Epithelial cell of proximal tubule (primary cell): ENCODE measurements around the gene HS3ST5. TPM values are rescaled to one million over a fixed set of nuclear protein-coding genes. Genes with fewer than 3 reads are reported as not detected.

Source experiments
- DNase-seq: peaks from one replicate; pipeline ENCODE4 v3.0.0-alpha.2; 2011; ENCODE audit warnings: low read depth
- H3K4me3 ChIP-seq: 2 replicates; pipeline ENCODE4 v1.5.1; 2011; ENCODE audit warnings: low read depth, mild to moderate bottlenecking, low read length
- total RNA-seq: library from RNA; depleted of rRNA; stranded (reverse); fragments of >200 nt; gene quantifications from 2 replicates; pipeline ENCODE4 v1.2.3, GENCODE V29; 2015
- TF ChIP-seq, protein P1 (sequence below): conservative IDR thresholded peaks from 2 replicates; pipeline ENCODE4 v1.5.1; 2012; ENCODE audit warnings: low read depth, mild to moderate bottlenecking, low read length

Gene HS3ST5
- total RNA-seq, 1 donor from 2014 or later, result 0.17 TPM

- DNase-seq, result no peak
- H3K4me3 ChIP-seq, result no peak overlapping the region
- TF ChIP-seq, protein P1, sequence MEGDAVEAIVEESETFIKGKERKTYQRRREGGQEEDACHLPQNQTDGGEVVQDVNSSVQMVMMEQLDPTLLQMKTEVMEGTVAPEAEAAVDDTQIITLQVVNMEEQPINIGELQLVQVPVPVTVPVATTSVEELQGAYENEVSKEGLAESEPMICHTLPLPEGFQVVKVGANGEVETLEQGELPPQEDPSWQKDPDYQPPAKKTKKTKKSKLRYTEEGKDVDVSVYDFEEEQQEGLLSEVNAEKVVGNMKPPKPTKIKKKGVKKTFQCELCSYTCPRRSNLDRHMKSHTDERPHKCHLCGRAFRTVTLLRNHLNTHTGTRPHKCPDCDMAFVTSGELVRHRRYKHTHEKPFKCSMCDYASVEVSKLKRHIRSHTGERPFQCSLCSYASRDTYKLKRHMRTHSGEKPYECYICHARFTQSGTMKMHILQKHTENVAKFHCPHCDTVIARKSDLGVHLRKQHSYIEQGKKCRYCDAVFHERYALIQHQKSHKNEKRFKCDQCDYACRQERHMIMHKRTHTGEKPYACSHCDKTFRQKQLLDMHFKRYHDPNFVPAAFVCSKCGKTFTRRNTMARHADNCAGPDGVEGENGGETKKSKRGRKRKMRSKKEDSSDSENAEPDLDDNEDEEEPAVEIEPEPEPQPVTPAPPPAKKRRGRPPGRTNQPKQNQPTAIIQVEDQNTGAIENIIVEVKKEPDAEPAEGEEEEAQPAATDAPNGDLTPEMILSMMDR, result no peak
These were observed 163.4 kb downstream of the HS3ST5 start for GRCh38 chr6:114179411-114179810.

DNA sequence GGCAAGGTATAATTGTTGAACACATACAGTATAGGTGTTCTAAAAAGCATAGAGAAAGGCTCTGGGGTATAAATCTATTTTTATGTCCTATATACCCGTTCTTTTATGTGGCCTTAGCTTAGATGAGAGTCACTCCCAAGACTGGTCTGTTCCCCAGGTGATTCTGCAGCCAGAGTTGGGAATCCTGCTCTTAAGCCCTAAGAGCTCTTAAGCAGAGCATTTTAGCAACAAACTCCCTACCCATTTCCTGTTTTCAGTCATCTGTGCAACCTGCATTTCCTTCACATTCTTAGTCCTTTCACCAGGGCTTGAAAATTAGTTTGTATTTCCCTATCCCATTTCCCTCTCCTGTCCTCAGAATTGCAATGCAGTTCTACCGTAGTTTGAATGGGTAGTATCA is 166.1 kb downstream of the HS3ST5 start:
- DNase-seq, result no peak
- TF ChIP-seq, protein P1, result no peak
- H3K4me3 ChIP-seq, result no peak overlapping the region

DNA sequence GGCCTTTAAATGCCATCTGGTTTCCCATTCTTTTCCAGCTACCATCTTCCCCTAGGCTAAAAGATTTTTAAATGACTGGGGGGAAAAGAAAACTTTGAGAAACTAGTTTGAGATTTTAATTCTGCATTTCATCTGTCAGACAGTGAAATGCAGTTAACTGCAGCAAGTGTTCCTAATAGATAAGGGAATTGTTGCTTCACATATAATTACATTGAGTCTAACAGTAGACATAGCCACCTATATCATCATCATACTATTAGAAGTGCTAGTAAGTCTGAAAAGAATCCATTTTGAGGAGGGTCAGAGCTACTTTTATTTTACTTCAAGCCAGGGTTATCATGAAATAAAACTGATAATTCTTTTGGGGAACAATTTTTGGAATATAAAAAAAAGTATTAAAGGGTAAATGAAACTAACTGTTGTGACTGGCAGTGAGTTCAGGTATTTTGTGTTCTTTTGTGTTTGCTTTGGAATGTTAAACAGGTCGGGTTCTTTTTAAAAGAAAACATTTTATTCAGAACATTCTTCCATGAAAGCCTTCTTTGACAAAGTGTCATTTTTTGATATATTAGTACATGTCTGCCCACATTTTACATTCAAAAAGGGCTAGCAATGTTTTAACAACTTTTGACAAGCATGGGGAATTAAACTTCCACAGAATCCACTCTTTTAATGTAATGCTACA is 170.1 kb downstream of the HS3ST5 start:
- TF ChIP-seq, protein P1, result no peak
- H3K4me3 ChIP-seq, result no peak overlapping the region
- no peak for DNase-seq

- TF ChIP-seq, protein P1, result no peak
- H3K4me3 ChIP-seq, result no peak overlapping the region
- DNase-seq, result no peak
These were observed 171.3 kb downstream of the HS3ST5 start for GRCh38 chr6:114171473-114171872.

DNA sequence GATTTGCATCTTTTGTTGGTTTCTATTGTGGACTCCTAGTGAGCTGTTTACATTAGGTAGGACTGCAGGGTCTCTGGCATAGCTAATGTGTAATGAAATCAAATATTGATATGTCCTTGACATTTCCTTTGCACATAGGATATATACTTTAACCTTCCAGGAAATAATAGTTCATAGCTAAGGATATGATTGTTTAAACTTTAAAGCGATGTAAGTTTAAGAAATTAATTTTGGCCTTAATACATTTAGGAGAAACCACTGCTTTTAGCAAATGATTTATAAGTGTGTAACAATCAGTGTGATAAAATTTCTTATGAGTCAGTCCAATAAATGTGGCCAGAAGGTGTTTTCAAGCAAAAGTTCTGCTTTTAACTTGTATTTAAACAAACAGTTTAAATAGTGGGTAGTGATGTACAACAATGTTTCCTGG is 171.8 kb downstream of the HS3ST5 start:
- TF ChIP-seq, protein P1, result no peak
- DNase-seq, result no peak
- no peak overlapping the region for H3K4me3 ChIP-seq

- TF ChIP-seq, protein P1, result no peak
- H3K4me3 ChIP-seq, result no peak overlapping the region
- no peak for DNase-seq
These were observed 172.5 kb downstream of the HS3ST5 start for GRCh38 chr6:114170372-114170771.

DNA sequence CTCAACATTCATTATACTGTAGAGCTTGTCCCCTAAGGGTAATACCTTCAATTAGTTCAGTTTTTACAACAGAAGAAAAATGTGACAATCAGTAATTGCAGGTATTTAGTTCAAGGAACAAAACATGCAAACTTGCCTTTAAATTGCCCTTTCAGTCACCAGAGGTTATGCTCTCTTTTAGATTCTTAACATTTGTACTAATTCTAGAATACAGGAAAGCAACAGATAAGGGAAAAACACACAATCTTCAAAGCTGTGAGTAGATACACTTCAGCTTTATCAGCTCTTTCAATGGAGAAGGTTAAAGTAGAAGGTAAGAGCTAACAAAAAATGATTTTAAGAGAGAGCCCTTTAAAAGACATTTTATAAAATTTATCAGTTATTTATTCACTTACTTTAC is 173.1 kb downstream of the HS3ST5 start:
- no peak overlapping the region for H3K4me3 ChIP-seq
- TF ChIP-seq, protein P1, result no peak
- no peak for DNase-seq
